GM20000 (cell line): ENCODE results near the gene ANKRD6.

Experiments used
- DNase-seq: peaks from one replicate; pipeline ENCODE4 v3.0.0; 2012; ENCODE audit warnings: low spot score
- TF ChIP-seq, protein P1 (sequence below): IDR thresholded peaks from 2 replicates; pipeline ENCODE4 v1.5.1; 2012; ENCODE audit warnings: mild to moderate bottlenecking, control low read depth; ENCODE audit errors: extremely low read depth, missing control alignments

ANKRD6 gene

DNA sequence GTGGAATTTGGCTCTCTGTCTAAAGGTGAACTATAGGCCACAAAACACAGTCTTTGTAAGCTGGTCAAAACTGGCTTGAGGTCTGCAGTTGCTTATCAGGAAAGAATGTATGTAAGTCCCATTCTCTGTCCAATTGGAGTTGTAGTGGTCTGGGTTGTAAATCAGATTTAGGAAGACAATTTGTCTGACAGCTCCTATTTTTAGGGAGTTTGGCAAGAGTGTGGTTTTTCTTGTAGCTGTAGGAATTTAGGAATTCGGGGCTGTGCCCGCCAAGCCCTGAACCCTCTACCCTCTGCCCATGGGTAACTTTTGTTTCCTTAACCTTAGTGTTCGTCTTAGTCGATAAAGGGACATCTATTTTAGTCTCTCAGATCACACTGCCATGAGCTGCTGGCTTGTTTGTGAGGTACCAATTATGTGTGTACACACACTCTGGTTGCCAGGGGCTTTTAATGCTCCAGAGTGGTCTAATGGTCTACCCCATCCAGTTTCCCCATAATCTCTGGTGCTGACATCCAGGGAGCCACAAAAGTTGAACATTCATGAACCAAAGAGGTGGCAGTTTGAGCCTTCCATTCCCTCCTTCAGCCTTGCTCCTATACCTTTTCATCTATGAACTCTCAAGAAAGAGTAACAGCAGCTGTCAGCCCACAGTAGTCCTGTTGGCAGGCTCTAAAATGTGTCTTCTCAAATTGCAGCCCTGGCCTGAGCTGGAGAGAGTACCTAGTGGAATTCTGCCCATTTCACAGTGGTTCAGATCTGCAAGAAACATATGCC lies 93.0 kb downstream of the ANKRD6 start:
- TF ChIP-seq, protein P1, sequence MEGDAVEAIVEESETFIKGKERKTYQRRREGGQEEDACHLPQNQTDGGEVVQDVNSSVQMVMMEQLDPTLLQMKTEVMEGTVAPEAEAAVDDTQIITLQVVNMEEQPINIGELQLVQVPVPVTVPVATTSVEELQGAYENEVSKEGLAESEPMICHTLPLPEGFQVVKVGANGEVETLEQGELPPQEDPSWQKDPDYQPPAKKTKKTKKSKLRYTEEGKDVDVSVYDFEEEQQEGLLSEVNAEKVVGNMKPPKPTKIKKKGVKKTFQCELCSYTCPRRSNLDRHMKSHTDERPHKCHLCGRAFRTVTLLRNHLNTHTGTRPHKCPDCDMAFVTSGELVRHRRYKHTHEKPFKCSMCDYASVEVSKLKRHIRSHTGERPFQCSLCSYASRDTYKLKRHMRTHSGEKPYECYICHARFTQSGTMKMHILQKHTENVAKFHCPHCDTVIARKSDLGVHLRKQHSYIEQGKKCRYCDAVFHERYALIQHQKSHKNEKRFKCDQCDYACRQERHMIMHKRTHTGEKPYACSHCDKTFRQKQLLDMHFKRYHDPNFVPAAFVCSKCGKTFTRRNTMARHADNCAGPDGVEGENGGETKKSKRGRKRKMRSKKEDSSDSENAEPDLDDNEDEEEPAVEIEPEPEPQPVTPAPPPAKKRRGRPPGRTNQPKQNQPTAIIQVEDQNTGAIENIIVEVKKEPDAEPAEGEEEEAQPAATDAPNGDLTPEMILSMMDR, result no peak
- DNase-seq, result no peak

DNA sequence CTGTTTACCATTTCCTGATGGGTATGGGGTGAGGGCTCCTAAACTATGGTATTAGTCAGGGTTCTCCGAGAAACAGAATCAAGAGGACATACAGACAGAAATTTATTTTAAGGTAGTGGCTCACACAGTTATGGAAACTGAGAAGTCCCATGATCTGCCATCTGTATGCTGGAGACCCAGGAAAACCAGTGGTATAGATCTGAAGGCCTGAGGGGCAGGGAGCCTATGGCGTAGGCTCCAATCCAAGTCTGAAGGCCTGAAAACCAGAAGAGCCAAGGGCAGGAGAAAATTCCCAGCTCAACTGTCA lies 93.6 kb downstream of the ANKRD6 start:
- no peak for DNase-seq
- TF ChIP-seq, protein P1, result no peak

DNA sequence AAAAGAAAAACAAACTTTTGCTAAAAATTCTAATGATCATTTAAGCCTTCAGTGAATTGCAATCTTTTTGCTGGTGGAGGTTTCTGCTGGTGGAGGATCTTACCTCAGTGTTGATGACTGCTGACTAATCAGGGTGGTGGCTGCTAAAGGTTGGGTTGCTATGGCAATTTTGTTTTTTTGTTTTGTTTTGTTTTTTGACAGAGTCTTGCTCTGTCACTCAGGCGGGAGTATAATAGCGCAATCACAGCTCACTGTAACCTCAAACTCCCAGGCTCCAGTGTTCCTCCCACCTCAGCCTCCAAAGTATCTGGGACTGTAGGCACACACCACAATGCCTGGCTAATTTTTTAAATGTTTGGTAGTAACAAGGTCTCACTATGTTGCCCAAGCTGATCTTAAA lies 94.7 kb downstream of the ANKRD6 start:
- TF ChIP-seq, protein P1, result no peak

DNA sequence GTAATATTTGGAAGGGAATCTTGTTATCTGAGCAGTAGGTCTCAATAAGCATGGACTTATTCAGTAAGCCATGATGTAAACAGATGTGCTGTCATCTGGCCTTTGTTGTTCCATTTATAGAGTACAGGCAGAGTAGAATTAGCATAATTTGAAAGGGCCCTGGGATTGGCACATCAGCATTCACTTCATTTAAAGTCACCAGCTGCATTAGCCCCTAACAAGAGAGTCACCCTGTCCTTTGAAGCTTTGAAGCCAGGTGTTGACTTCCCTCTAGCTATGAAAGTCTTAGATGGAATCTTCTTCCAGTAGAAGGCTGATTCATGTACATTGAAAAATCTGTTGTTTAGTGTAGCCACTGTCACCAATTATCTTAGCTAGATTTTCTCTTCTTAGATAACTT lies 95.9 kb downstream of the ANKRD6 start:
- TF ChIP-seq, protein P1, result no peak

More for the DNA sequence above, 94.7 kb downstream of the ANKRD6 start:
- no peak for DNase-seq

DNA sequence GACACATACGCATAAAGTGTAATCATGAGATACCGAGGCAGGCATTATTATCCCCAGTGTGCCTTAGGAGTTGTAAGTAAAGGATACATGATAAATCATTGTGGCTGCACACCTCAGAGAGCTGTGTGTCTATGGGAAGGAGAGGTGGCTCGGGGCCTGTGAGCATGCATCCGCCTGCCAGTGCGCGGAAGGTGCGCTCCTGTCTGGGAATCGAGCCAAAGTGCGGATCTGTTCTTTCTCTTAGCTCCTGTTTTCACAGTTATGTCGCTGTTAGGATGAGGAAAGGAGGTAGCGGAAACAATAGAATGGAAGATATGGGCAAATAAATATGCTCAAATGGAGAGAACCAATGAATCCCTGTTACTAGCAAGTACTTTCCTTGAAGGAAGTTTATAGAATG lies 98.0 kb downstream of the ANKRD6 start:
- DNase-seq, result no peak
- TF ChIP-seq, protein P1, result no peak

More for the DNA sequence above, 95.9 kb downstream of the ANKRD6 start:
- no peak for DNase-seq

DNA sequence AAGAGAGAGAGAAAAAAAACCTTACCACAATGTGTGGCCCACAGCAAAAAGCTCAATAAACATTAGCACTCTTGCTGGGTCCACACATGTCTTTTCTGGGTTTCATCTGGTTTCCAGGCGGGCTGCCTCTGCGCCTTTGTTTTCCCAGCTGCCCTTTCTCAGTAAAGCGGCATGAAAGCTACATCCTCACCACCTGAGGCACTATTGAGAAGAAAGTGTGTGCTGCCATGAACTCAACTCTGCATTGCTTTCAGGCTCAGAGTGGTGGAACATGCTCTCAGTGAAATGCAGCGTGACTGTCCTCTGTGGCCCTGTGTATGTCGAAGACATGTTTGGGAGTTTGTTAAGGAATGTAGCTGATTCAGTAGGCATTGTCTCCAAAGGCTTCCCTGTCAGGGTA lies 103.3 kb downstream of the ANKRD6 start:
- DNase-seq, result no peak
- TF ChIP-seq, protein P1, result no peak

DNA sequence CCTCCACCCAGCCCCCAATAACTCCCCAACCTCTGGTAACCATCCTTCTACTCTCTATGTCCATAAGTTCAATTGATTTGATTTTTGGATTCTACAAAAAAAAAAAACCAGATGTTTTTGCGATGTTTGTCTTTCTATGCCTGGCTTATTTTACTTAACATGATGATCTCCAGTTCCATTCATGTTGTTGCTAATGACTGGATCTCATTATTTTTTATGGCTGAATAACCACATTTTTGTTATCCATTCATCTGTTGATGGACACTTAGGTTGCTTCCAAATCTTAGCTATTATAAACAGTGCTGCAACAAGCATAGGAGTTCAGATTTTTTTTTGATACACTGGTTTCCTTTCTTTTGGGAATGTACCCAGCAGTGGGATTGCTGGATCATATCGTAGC lies 106.8 kb downstream of the ANKRD6 start:
- DNase-seq, result no peak
- TF ChIP-seq, protein P1, result no peak
